Naive B cell (primary cell): ENCODE data around the gene FHOD3. TPM values are rescaled to one million over a fixed set of nuclear protein-coding genes. Genes with fewer than 3 reads are reported as not detected.

Experiments used
- ATAC-seq, 2 donors: fragments of 150-1000 bp; cut with Tn5 transposase; 2 replicates each; pipeline ENCODE4 v1.10.0; 2021; ENCODE audit warnings: low read depth in 2 of 2, mild to moderate bottlenecking in 2 of 2, moderate library complexity in 2 of 2
- DNase-seq: peaks from one replicate; pipeline ENCODE4 v3.0.0; 2022
- H3K27ac Mint-ChIP-seq, 6 donors: one replicate each; pipeline ENCODE4 v1.8.0; 2020 to 2022; ENCODE audit warnings: mild to moderate bottlenecking in 6 of 6, mixed read lengths in 6 of 6, moderate library complexity in 5 of 6, inconsistent platforms in 2 of 6
- H3K27me3 Mint-ChIP-seq, 3 donors: one replicate each; pipeline ENCODE4 v1.8.0; 2021 to 2022; ENCODE audit warnings: mixed read lengths in 3 of 3, mild to moderate bottlenecking in 1 of 3
- H3K36me3 Mint-ChIP-seq, 2 donors: one replicate each; pipeline ENCODE4 v1.8.0; 2020 to 2022; ENCODE audit warnings: mixed read lengths in 2 of 2, inconsistent platforms in 1 of 2, mild to moderate bottlenecking in 1 of 2
- H3K4me1 Mint-ChIP-seq, 3 donors: one replicate each; pipeline ENCODE4 v1.8.0; 2020 to 2022; ENCODE audit warnings: mixed read lengths in 3 of 3, inconsistent platforms in 1 of 3, mild to moderate bottlenecking in 1 of 3, moderate library complexity in 1 of 3
- H3K4me3 Mint-ChIP-seq, 8 donors: one replicate each; pipeline ENCODE4 v1.8.0; 2020 to 2022; ENCODE audit warnings: mild to moderate bottlenecking in 8 of 8, mixed read lengths in 8 of 8, moderate library complexity in 8 of 8, inconsistent platforms in 2 of 8
- H3K9me3 Mint-ChIP-seq, 7 donors: one replicate each; pipeline ENCODE4 v1.8.0; 2020 to 2022; ENCODE audit warnings: mixed read lengths in 7 of 7, mild to moderate bottlenecking in 5 of 7, inconsistent platforms in 2 of 7, moderate library complexity in 1 of 7
- polyA plus RNA-seq, 6 donors: library from polyadenylated mRNA; unstranded; fragments of 300-500 nt; fragmentation: Illumina TruSeq; gene quantifications; one replicate each; pipeline ENCODE4 v1.2.3, GENCODE V29; 2021; ENCODE audit warnings: low read depth in 6 of 6

The FHOD3 gene
- polyA plus RNA-seq, 6 donors from 2014 or later = not detected

DNA sequence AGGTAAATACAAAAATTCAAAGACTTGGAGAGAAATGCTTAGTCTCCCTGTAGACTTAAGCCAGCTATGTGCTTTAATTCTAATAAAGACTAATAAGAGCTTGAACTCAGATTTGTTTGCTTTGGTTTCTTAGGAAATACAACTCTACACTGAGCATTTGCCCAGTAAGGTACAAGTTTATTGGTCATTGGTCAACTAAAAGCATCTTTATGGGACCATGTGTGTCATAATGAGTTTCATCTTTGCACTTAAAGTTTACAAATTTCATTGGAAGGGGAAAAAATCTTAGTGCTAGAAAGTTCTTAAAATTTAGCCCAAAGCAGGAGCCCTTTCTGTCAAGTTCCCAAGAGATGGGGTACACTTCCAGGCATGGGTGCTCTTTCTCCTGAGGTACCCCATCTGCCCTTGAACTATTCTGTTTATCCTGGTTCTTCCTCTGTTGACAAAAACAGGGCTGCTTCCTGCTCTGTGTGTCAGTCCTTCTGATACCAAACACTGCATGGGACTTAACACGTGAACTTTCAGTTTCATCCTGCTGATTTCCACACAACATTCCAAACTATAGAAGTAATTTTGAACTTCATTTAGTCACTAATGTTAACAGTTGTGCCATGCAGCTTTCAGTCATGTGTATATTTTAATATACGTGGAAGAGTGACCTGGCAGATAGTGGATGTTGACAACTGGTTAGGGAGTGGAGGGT lies 331.1 kb downstream of the FHOD3 start:
- no peak for DNase-seq
- no peak for ATAC-seq
- H3K36me3 Mint-ChIP-seq = no peaks in the 10 kb centered on the region
- H3K4me3 Mint-ChIP-seq = no peak overlapping the region
- H3K9me3 Mint-ChIP-seq = peaks cover 0 to 5% (median 0%) of the 10 kb centered on the region in 7 donors
- no peaks in the 10 kb centered on the region for H3K27me3 Mint-ChIP-seq
- H3K4me1 Mint-ChIP-seq = no peaks in the 10 kb centered on the region
- no peak overlapping the region for H3K27ac Mint-ChIP-seq

- DNase-seq (no peak), ATAC-seq (no peak)
- H3K27me3 Mint-ChIP-seq = no peaks in the 10 kb centered on the region
- H3K4me3 Mint-ChIP-seq = peak overlapping the region in 1 of 8 donors; percentile 44
- no peaks in the 10 kb centered on the region for H3K4me1 Mint-ChIP-seq
- H3K27ac Mint-ChIP-seq = no peak overlapping the region
- H3K9me3 Mint-ChIP-seq = peaks cover 0 to 5% (median 0%) of the 10 kb centered on the region in 7 donors
- no peaks in the 10 kb centered on the region for H3K36me3 Mint-ChIP-seq
Observed at GRCh38 chr18:36629138-36629530, 331.6 kb downstream of the FHOD3 start.

- H3K27ac Mint-ChIP-seq = no peak overlapping the region
- peaks cover 0 to 3% (median 0%) of the 10 kb centered on the region in 3 donors for H3K27me3 Mint-ChIP-seq
- peaks cover 0 to 5% (median 0%) of the 10 kb centered on the region in 7 donors for H3K9me3 Mint-ChIP-seq
- no peak overlapping the region for H3K4me3 Mint-ChIP-seq
- DNase-seq (no peak), ATAC-seq (no peak)
- H3K4me1 Mint-ChIP-seq = no peaks in the 10 kb centered on the region
- H3K36me3 Mint-ChIP-seq = no peaks in the 10 kb centered on the region
Observed at GRCh38 chr18:36629836-36630235, 332.3 kb downstream of the FHOD3 start.

DNA sequence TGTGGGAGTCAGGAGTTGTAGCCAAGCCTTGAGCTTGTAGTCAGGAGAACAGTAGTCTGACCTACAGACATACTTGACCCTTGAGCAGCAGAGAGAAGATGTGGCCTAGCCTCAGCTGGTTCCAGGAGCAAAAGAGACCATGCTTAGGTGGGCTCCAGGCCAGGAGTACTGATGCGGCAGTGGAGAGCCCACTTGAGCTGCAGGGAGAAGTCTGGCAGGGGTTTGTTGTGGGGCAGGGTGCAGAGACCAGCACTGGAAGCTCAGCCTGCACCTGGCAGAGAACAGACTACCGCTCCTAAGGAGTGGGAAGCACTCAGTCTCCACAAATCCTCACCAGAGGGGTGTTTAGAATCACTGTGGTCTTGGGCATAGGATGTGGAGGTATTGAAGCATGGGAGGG lies 333.4 kb downstream of the FHOD3 start:
- H3K9me3 Mint-ChIP-seq = peaks cover 0 to 5% (median 0%) of the 10 kb centered on the region in 7 donors

DNA sequence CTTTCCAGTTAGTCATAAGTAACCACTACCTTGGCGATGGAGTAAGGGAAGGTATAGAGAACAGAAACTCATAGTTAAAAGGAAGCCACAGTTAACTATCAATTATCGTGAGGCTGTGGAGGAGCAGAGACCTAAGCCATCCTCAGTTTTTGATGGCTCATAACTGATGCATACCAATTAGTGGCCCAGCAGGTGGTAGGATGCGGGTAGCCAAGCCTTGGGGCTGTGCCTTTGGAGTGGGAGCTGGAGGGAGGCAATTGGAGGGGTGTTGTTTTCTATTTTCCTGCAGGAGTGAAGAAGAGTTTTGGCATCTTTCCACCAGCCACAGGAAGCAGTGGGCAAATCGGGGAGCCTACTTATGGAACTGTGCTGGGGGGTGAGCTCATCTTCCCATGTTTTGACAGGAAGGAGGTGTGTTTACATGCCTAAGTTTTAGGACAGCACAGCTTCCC lies 336.5 kb downstream of the FHOD3 start:
- no peaks in the 10 kb centered on the region for H3K36me3 Mint-ChIP-seq
- H3K27me3 Mint-ChIP-seq = peaks cover 0 to 6% (median 0%) of the 10 kb centered on the region in 3 donors
- H3K27ac Mint-ChIP-seq = no peak overlapping the region
- H3K4me1 Mint-ChIP-seq = peaks cover 0 to 4% (median 0%) of the 10 kb centered on the region in 3 donors
- H3K4me3 Mint-ChIP-seq = no peak overlapping the region
- DNase-seq (no peak), ATAC-seq (no peak)
- H3K9me3 Mint-ChIP-seq = peaks cover 0 to 5% (median 0%) of the 10 kb centered on the region in 7 donors

More for the DNA sequence above, 333.4 kb downstream of the FHOD3 start:
- no peak overlapping the region for H3K4me3 Mint-ChIP-seq
- DNase-seq = no peak
- ATAC-seq = no peak
- H3K27ac Mint-ChIP-seq = peak overlapping the region in 1 of 6 donors; percentile 19
- no peaks in the 10 kb centered on the region for H3K36me3 Mint-ChIP-seq
- peaks cover 0 to 4% (median 0%) of the 10 kb centered on the region in 3 donors for H3K4me1 Mint-ChIP-seq
- peaks cover 0 to 6% (median 0%) of the 10 kb centered on the region in 3 donors for H3K27me3 Mint-ChIP-seq

- Mint-ChIP-seq H3K27me3 (peaks cover 0 to 6% (median 0%) of the 10 kb centered on the region in 3 donors), H3K4me3 (no peak overlapping the region), H3K36me3 (no peaks in the 10 kb centered on the region), H3K9me3 (peaks cover 0 to 1% (median 0%) of the 10 kb centered on the region in 7 donors), H3K4me1 (peaks cover 0 to 4% (median 0%) of the 10 kb centered on the region in 3 donors), H3K27ac (no peak overlapping the region)
- ATAC-seq = no peak
- no peak for DNase-seq
Observed at GRCh38 chr18:36634573-36635216, 337.2 kb downstream of the FHOD3 start.

- Mint-ChIP-seq H3K27ac (no peak overlapping the region), H3K4me3 (no peak overlapping the region), H3K9me3 (peaks cover 0 to 1% (median 0%) of the 10 kb centered on the region in 7 donors), H3K36me3 (no peaks in the 10 kb centered on the region), H3K4me1 (peaks cover 0 to 4% (median 0%) of the 10 kb centered on the region in 3 donors), H3K27me3 (peaks cover 0 to 6% (median 0%) of the 10 kb centered on the region in 3 donors)
- no peak for DNase-seq
- no peak for ATAC-seq
Observed at GRCh38 chr18:36635414-36636096, 338.0 kb downstream of the FHOD3 start.

DNA sequence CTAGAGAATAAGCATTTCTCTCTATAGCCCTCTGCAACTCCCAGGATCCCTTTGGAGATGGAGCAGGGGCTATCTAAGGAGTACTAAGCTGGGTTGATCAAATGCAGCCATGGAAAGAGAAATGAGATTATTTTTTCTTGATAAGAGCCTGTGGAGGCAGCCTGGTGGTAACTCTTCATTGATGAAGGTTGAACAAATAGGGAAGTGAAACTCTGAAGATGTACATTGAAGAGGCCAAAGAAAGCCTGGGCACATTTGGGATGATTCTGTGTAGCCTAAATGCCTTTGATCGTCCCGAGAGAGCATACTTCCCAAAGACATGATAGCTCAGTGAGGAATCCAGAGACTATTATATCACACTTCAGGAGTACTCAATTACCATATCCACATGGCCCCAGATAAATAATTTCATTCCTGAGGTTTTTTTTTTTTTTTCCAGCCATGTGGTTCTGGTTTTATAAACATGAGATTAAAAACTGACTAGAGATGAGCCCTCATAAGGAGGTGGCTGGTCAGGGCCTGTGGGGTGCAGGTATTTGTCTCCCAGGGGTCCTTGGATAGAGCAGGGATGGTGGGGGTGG lies 338.8 kb downstream of the FHOD3 start:
- ATAC-seq (no peak), DNase-seq (no peak)
- no peaks in the 10 kb centered on the region for H3K36me3 Mint-ChIP-seq
- H3K27ac Mint-ChIP-seq = no peak overlapping the region
- H3K9me3 Mint-ChIP-seq = no peaks in the 10 kb centered on the region
- H3K27me3 Mint-ChIP-seq = peaks cover 0 to 6% (median 0%) of the 10 kb centered on the region in 3 donors
- H3K4me1 Mint-ChIP-seq = peaks cover 0 to 4% (median 0%) of the 10 kb centered on the region in 3 donors
- no peak overlapping the region for H3K4me3 Mint-ChIP-seq

DNA sequence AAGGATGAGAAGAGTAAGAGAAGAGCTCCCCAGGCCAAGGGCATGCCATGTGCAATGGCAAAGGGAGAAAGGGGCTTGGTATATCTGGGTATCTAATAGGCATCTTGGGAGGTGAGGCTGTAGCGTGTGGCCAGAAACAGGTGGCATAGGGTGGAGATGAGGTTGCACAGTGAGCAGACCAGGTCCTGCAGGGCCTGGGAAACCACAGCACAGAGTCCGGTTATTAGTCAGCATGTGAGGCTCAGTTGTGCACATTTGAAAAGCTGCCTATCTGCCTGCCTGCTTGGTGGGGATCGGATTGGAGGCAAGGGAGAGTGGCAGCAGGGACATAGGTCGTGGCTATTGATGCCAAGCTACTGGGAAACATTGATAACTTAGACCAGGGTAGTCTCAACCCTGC lies 340.7 kb downstream of the FHOD3 start:
- H3K27me3 Mint-ChIP-seq = peaks cover 0 to 6% (median 0%) of the 10 kb centered on the region in 3 donors
- H3K36me3 Mint-ChIP-seq = no peaks in the 10 kb centered on the region
- H3K27ac Mint-ChIP-seq = no peak overlapping the region
- ATAC-seq (no peak), DNase-seq (no peak)
- no peaks in the 10 kb centered on the region for H3K9me3 Mint-ChIP-seq
- H3K4me3 Mint-ChIP-seq = no peak overlapping the region
- H3K4me1 Mint-ChIP-seq = peaks cover 0 to 4% (median 0%) of the 10 kb centered on the region in 3 donors

DNA sequence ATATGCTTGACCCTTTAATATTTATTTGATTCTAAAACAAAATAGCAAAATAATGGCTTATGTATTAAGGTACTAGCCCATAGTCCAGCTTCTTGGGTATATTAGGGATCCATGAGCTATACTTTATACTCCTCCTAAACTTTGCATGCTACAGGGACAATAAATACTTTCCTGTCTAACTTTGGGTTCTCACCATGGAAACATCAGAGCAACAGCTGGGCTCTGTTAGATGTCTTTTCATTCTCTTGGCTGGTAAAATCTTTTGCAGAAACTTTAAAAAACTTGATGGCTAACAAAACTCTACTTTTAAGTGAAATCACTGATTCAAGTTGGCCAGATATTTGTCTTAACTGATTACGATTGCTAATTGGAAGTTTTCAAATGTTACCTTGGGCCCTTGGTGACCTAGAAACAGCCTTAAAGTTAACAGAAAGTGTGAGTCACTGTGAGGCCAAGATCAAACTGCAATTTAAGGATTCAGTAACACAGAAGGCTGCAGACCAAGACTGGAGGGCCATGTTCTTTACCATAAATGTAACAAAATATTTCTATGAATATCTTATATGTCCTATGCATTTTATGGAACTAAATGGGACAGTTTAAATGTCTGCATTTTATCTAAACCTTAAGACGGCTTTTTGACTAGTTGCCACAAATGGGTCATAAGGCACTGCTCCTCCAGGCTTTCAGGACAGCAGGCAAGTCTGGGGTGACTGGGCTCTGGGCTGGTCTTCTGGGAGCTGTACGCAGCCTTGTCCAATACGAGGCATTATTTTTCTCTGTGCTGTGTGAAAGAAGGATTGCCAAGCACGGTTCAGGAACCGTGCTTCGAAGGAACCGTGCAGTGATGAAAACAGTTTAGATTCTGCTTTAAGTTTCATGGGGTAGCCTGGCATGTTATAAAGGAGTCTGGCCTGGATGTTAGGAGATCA lies 342.8 kb downstream of the FHOD3 start:
- no peak for ATAC-seq
- Mint-ChIP-seq H3K36me3 (no peaks in the 10 kb centered on the region), H3K4me1 (peaks cover 0 to 3% (median 0%) of the 10 kb centered on the region in 3 donors), H3K4me3 (no peak overlapping the region), H3K9me3 (no peaks in the 10 kb centered on the region), H3K27me3 (peaks cover 0 to 8% (median 4%) of the 10 kb centered on the region in 3 donors), H3K27ac (no peak overlapping the region)
- no peak for DNase-seq

GRCh38 chr18:36643061-36643460 lies 345.5 kb downstream of the FHOD3 start:
- no peak for ATAC-seq
- Mint-ChIP-seq H3K4me3 (no peak overlapping the region), H3K27me3 (peaks cover 4 to 16% (median 9%) of the 10 kb centered on the region in 3 donors)

DNA sequence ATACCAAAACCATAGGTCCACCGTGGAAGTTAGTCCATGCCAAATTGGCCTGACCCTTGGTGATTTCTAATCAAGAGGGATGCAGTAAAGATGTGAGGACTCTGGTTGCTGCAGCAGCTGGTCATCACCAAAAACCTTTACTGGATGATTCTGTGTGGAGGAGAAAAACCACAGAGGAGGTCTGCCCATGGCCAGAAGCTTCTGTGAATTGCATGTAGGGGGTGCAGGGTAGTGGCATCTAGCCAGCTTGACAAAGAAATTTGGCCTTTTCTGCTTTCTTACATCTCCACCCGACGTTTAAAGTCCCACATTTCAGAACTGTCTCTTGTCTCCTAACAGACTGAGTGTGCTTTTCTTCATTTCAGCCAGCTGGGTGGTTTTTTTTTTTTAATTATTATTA lies 351.3 kb downstream of the FHOD3 start:
- peak overlapping the region in 1 of 6 donors; percentile 10 for H3K27ac Mint-ChIP-seq
- peaks cover 0 to 11% (median 3%) of the 10 kb centered on the region in 7 donors for H3K9me3 Mint-ChIP-seq
- H3K27me3 Mint-ChIP-seq = peaks cover 4 to 28% (median 25%) of the 10 kb centered on the region in 3 donors
- no peak for ATAC-seq
- H3K36me3 Mint-ChIP-seq = no peaks in the 10 kb centered on the region
- DNase-seq = no peak
- no peaks in the 10 kb centered on the region for H3K4me1 Mint-ChIP-seq
- H3K4me3 Mint-ChIP-seq = no peak overlapping the region

More at GRCh38 chr18:36643061-36643460, 345.5 kb downstream of the FHOD3 start:
- DNase-seq = no peak
- no peak overlapping the region for H3K27ac Mint-ChIP-seq
- no peaks in the 10 kb centered on the region for H3K36me3 Mint-ChIP-seq
- H3K4me1 Mint-ChIP-seq = no peaks in the 10 kb centered on the region
- peaks cover 0 to 6% (median 0%) of the 10 kb centered on the region in 7 donors for H3K9me3 Mint-ChIP-seq
